ENCODE results near the gene JUNB. TPM values are rescaled to one million over a fixed set of nuclear protein-coding genes. Genes with fewer than 3 reads are reported as not detected.

The JUNB gene
- total and polyA plus RNA-seq, 2 of the 13 experiments (the other 11 are each of a cell fraction or from before 2014, with no cell fraction given), result 7.7 to 8.2 TPM

DNA sequence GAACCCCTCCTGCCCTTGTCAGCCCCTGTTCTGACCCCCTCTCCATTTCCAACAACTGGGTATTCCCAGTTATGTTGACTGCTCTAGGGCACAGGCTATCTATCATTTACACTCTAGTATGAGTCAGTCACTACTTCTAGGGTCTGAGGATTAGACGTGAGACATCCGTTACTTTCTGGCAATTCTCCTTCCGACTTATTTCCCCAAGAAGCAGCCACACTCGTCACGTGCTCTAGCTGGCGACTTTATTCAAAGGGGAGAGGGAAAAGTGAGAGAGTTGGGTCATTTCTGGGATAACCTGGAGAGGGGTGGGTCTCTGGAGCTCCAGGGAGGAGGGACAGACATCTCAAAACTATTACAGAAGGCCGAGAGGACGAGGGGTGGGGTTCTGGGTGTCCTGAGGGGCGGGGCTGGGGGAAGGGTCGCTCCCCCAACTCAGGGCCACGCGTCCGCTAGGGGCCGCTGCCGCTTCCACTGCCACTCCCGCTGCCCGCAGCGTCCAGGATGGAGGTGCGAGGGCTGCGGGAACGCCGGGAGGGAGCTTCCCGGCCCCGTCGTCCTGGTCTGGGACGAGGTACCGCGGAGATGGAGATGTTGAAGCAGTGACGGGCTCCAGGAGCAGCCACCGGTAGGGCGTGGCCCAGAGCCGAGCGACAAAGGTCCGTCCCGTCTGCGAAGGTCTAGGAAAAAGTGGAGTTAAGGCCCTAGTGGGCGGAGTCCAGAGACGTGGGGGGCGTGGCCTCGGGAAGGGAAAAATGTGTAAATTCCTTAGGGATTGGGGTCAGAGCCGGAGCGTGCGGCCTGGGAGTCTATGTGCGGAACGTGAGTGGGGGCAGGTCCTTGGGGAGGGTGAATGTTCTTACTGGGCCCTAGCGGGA is 34.2 kb downstream of the JUNB start (continued):
- TF ChIP-seq CAMTA2 (CRISPR knock-in tag; IDR thresholded peaks at IDR 0.05; ENCODE audit: borderline replicate concordance) (no peak), NFE2L2 (IDR thresholded peaks at IDR 0.05; ENCODE audit: low read length) (no peak), TOE1 (CRISPR knock-in tag; IDR thresholded peaks at IDR 0.05) (no peak), ZBTB1 (CRISPR knock-in tag; IDR thresholded peaks at IDR 0.05; ENCODE audit: borderline replicate concordance) (no peak), ZNF333 (CRISPR knock-in tag; IDR thresholded peaks at IDR 0.05; ENCODE audit: borderline replicate concordance) (no peak), MAFK (conservative IDR thresholded peaks at IDR 0.05 in 1 of 2, IDR thresholded peaks at IDR 0.05 in 1 of 2; ENCODE audit: low read length in 2 of 2) (no peak), TEAD3 (CRISPR knock-in tag; optimal IDR thresholded peaks at IDR 0.05; ENCODE audit: borderline replicate concordance) (peak; percentile 33), SP2 (CRISPR knock-in tag; IDR thresholded peaks at IDR 0.05) (no peak), FOXM1 (CRISPR knock-in tag; IDR thresholded peaks at IDR 0.05) (no peak), SATB2 (CRISPR knock-in tag; IDR thresholded peaks at IDR 0.05) (no peak), IKZF1 (IDR thresholded peaks at IDR 0.05) (no peak), ZMYM3 (CRISPR knock-in tag; IDR thresholded peaks at IDR 0.05) (no peak), MTA3 (CRISPR knock-in tag; IDR thresholded peaks at IDR 0.05) (no peak)
- TF ChIP-seq, protein P1, sequence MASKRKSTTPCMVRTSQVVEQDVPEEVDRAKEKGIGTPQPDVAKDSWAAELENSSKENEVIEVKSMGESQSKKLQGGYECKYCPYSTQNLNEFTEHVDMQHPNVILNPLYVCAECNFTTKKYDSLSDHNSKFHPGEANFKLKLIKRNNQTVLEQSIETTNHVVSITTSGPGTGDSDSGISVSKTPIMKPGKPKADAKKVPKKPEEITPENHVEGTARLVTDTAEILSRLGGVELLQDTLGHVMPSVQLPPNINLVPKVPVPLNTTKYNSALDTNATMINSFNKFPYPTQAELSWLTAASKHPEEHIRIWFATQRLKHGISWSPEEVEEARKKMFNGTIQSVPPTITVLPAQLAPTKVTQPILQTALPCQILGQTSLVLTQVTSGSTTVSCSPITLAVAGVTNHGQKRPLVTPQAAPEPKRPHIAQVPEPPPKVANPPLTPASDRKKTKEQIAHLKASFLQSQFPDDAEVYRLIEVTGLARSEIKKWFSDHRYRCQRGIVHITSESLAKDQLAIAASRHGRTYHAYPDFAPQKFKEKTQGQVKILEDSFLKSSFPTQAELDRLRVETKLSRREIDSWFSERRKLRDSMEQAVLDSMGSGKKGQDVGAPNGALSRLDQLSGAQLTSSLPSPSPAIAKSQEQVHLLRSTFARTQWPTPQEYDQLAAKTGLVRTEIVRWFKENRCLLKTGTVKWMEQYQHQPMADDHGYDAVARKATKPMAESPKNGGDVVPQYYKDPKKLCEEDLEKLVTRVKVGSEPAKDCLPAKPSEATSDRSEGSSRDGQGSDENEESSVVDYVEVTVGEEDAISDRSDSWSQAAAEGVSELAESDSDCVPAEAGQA (IDR thresholded peaks at IDR 0.05; ENCODE audit: low read depth), result no peak
- TF ChIP-seq, protein P1 (CRISPR knock-in tag; IDR thresholded peaks at IDR 0.05; ENCODE audit: borderline replicate concordance), result no peak
- TF ChIP-seq, protein P2, sequence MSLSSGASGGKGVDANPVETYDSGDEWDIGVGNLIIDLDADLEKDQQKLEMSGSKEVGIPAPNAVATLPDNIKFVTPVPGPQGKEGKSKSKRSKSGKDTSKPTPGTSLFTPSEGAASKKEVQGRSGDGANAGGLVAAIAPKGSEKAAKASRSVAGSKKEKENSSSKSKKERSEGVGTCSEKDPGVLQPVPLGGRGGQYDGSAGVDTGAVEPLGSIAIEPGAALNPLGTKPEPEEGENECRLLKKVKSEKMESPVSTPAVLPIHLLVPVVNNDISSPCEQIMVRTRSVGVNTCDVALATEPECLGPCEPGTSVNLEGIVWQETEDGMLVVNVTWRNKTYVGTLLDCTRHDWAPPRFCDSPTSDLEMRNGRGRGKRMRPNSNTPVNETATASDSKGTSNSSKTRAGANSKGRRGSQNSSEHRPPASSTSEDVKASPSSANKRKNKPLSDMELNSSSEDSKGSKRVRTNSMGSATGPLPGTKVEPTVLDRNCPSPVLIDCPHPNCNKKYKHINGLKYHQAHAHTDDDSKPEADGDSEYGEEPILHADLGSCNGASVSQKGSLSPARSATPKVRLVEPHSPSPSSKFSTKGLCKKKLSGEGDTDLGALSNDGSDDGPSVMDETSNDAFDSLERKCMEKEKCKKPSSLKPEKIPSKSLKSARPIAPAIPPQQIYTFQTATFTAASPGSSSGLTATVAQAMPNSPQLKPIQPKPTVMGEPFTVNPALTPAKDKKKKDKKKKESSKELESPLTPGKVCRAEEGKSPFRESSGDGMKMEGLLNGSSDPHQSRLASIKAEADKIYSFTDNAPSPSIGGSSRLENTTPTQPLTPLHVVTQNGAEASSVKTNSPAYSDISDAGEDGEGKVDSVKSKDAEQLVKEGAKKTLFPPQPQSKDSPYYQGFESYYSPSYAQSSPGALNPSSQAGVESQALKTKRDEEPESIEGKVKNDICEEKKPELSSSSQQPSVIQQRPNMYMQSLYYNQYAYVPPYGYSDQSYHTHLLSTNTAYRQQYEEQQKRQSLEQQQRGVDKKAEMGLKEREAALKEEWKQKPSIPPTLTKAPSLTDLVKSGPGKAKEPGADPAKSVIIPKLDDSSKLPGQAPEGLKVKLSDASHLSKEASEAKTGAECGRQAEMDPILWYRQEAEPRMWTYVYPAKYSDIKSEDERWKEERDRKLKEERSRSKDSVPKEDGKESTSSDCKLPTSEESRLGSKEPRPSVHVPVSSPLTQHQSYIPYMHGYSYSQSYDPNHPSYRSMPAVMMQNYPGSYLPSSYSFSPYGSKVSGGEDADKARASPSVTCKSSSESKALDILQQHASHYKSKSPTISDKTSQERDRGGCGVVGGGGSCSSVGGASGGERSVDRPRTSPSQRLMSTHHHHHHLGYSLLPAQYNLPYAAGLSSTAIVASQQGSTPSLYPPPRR (CRISPR knock-in tag; IDR thresholded peaks at IDR 0.05; ENCODE audit: borderline replicate concordance), result no peak
- TF ChIP-seq, protein P3, sequence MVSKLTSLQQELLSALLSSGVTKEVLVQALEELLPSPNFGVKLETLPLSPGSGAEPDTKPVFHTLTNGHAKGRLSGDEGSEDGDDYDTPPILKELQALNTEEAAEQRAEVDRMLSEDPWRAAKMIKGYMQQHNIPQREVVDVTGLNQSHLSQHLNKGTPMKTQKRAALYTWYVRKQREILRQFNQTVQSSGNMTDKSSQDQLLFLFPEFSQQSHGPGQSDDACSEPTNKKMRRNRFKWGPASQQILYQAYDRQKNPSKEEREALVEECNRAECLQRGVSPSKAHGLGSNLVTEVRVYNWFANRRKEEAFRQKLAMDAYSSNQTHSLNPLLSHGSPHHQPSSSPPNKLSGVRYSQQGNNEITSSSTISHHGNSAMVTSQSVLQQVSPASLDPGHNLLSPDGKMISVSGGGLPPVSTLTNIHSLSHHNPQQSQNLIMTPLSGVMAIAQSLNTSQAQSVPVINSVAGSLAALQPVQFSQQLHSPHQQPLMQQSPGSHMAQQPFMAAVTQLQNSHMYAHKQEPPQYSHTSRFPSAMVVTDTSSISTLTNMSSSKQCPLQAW (CRISPR knock-in tag; IDR thresholded peaks at IDR 0.05), result 0 out of 2 replicates have a peak, but pooled peaks have one; percentile 24

Data from HepG2 (cell line).